Astrocyte of the spinal cord (primary cell): ENCODE measurements around the gene PCSK6.

Experiments used
- DNase-seq: peaks from one replicate; pipeline ENCODE4 v3.0.0; 2011; ENCODE audit warnings: low read depth, low spot score
- H3K4me3 ChIP-seq: 2 replicates; pipeline ENCODE4 v1.5.1; 2011; ENCODE audit warnings: low read depth, mild to moderate bottlenecking, low read length, moderate library complexity
- CTCF ChIP-seq: IDR thresholded peaks from 2 replicates; pipeline ENCODE4 v1.5.1; 2012; ENCODE audit warnings: low read depth, mild to moderate bottlenecking, low read length, inconsistent platforms
- in situ Hi-C: cut with HindIII; loops from 2 replicates; pipeline ENCODE4 v1.10.0; 2017; ENCODE audit warnings: low sequenced_read_pairs

Gene PCSK6

GRCh38 chr15:101451846-101452245, 37.7 kb downstream of the PCSK6 start:
- no peak for DNase-seq
- TF ChIP-seq CTCF, result no peak
- H3K4me3 ChIP-seq, result no peak overlapping the region
- in situ Hi-C loops, result no loop called here

GRCh38 chr15:101451266-101451799, 38.2 kb downstream of the PCSK6 start:
- no peak for DNase-seq
- in situ Hi-C loops, result no loop called here
- no peak for TF ChIP-seq CTCF
- H3K4me3 ChIP-seq, result no peak overlapping the region

- DNase-seq, result no peak
- in situ Hi-C loops, result no loop called here
- no peak overlapping the region for H3K4me3 ChIP-seq
- TF ChIP-seq CTCF, result no peak
Measured at GRCh38 chr15:101450403-101451265, 38.9 kb downstream of the PCSK6 start.

GRCh38 chr15:101449471-101450402, 39.8 kb downstream of the PCSK6 start:
- in situ Hi-C loops, result no loop called here
- no peak overlapping the region for H3K4me3 ChIP-seq
- no peak for TF ChIP-seq CTCF
- no peak for DNase-seq

GRCh38 chr15:101448336-101448735, 41.2 kb downstream of the PCSK6 start:
- TF ChIP-seq CTCF, result no peak
- no peak for DNase-seq
- in situ Hi-C loops, result no loop called here
- no peak overlapping the region for H3K4me3 ChIP-seq

- no peak for TF ChIP-seq CTCF
- in situ Hi-C loops, result no loop called here
- no peak overlapping the region for H3K4me3 ChIP-seq
- no peak for DNase-seq
Measured at GRCh38 chr15:101447561-101448071, 41.9 kb downstream of the PCSK6 start.
